Mesenchymal stem cell (in vitro differentiated cells and primary cell): ENCODE measurements around the gene CDH4.

ENCODE experiments used
- DNase-seq: peaks from one replicate; pipeline ENCODE4 v3.0.0-alpha.2; 2013
- H2AFZ ChIP-seq: one replicate; pipeline ENCODE4 v1.6.1; 2013; ENCODE audit warnings: low read depth, mild to moderate bottlenecking, control low read depth, inconsistent platforms, low read length, moderate library complexity
- H2AK5ac ChIP-seq: 2 replicates; pipeline ENCODE4 v1.6.1; 2013; ENCODE audit warnings: low read length, moderate library complexity, mild to moderate bottlenecking, inconsistent platforms; ENCODE audit not compliant: severe bottlenecking
- H2BK120ac ChIP-seq: one replicate; pipeline ENCODE4 v1.6.1; 2013; ENCODE audit warnings: low read depth, mild to moderate bottlenecking, inconsistent platforms, low read length, moderate library complexity
- H2BK12ac ChIP-seq, 2 experiments: one replicate each; pipeline ENCODE4 v1.6.1; 2013; ENCODE audit warnings: inconsistent platforms in 2 of 2, low read length in 2 of 2, mild to moderate bottlenecking in 2 of 2, moderate library complexity in 2 of 2, control low read depth in 1 of 2
- H2BK15ac ChIP-seq: one replicate; pipeline ENCODE4 v1.6.1; 2013; ENCODE audit warnings: mild to moderate bottlenecking, low read depth, inconsistent platforms; ENCODE audit not compliant: poor library complexity, severe bottlenecking
- H2BK5ac ChIP-seq: 2 replicates; pipeline ENCODE4 v1.6.1; 2013; ENCODE audit warnings: low read depth, mild to moderate bottlenecking, low read length, control low read depth, inconsistent platforms; ENCODE audit not compliant: poor library complexity, severe bottlenecking
- H3K14ac ChIP-seq, 2 experiments: one replicate each; pipeline ENCODE4 v1.6.1; 2013; ENCODE audit warnings: inconsistent platforms in 2 of 2, low read length in 2 of 2, control low read depth in 1 of 2, mild to moderate bottlenecking in 1 of 2, moderate library complexity in 1 of 2
- H3K18ac ChIP-seq, 2 experiments: one replicate each; pipeline ENCODE4 v1.6.1; 2013; ENCODE audit warnings: inconsistent platforms in 2 of 2, low read length in 2 of 2, control low read depth in 1 of 2, low read depth in 1 of 2, mild to moderate bottlenecking in 1 of 2
- H3K23ac ChIP-seq, 2 experiments: one replicate each; pipeline ENCODE4 v1.6.1; 2013; ENCODE audit warnings: inconsistent platforms in 2 of 2, low read length in 2 of 2, mild to moderate bottlenecking in 2 of 2, moderate library complexity in 2 of 2, control low read depth in 1 of 2
- H3K27ac ChIP-seq: 2 replicates; pipeline ENCODE4 v1.5.1; 2013; ENCODE audit warnings: mild to moderate bottlenecking, moderate library complexity, low read length, control low read depth, inconsistent platforms; ENCODE audit not compliant: poor library complexity, severe bottlenecking
- H3K27me3 ChIP-seq, 2 experiments: 2 replicates each; pipeline versions ENCODE4 v1.6.1 to v1.7.0; 2013; ENCODE audit warnings: low read length in 2 of 2, mild to moderate bottlenecking in 2 of 2, moderate library complexity in 2 of 2, control low read depth in 1 of 2, inconsistent platforms in 1 of 2; ENCODE audit not compliant: control insufficient read depth in 1 of 2, insufficient read depth in 1 of 2
- H3K36me3 ChIP-seq, 2 experiments: 2 replicates each; pipeline versions ENCODE4 v1.6.1 to v1.7.0; 2013; ENCODE audit warnings: low read length in 2 of 2, control low read depth in 1 of 2, inconsistent platforms in 1 of 2, low read depth in 1 of 2, mild to moderate bottlenecking in 1 of 2; ENCODE audit not compliant: insufficient read depth in 2 of 2, control insufficient read depth in 1 of 2
- H3K4ac ChIP-seq, 2 experiments: one replicate each; pipeline ENCODE4 v1.6.1; 2013; ENCODE audit warnings: inconsistent platforms in 2 of 2, low read length in 2 of 2, mild to moderate bottlenecking in 2 of 2, moderate library complexity in 2 of 2, control low read depth in 1 of 2, low read depth in 1 of 2
- H3K4me1 ChIP-seq: 2 replicates; pipeline ENCODE4 v1.6.1; 2013; ENCODE audit warnings: low read depth, low read length, control low read depth; ENCODE audit not compliant: control insufficient read depth, insufficient read depth
- H3K4me2 ChIP-seq: 2 replicates; pipeline ENCODE4 v1.6.1; 2013; ENCODE audit warnings: low read length, mild to moderate bottlenecking, inconsistent platforms; ENCODE audit not compliant: poor library complexity, severe bottlenecking
- H3K4me3 ChIP-seq, 2 experiments: 2 replicates each; pipeline versions ENCODE4 v1.5.1 to v1.7.0; 2013; ENCODE audit warnings: low read length in 2 of 2, mild to moderate bottlenecking in 2 of 2, control low read depth in 1 of 2, low read depth in 1 of 2; ENCODE audit not compliant: insufficient read depth in 1 of 2
- H3K79me1 ChIP-seq: replicated peaks from 2 replicates; pipeline ENCODE4 v1.6.1; 2013; ENCODE audit warnings: mild to moderate bottlenecking, control low read depth, low read length, inconsistent platforms; ENCODE audit not compliant: poor library complexity, severe bottlenecking
- H3K9ac ChIP-seq: 2 replicates; pipeline ENCODE4 v1.7.0; 2013; ENCODE audit warnings: mild to moderate bottlenecking, low read length, moderate library complexity
- H3K9me3 ChIP-seq: 2 replicates; pipeline ENCODE4 v1.7.0; 2013; ENCODE audit warnings: mild to moderate bottlenecking, low read length; ENCODE audit not compliant: control insufficient read depth
- H4K8ac ChIP-seq: one replicate; pipeline ENCODE4 v1.6.1; 2013; ENCODE audit warnings: inconsistent platforms, mild to moderate bottlenecking, low read length, moderate library complexity
- H4K91ac ChIP-seq: one replicate; pipeline ENCODE4 v1.6.1; 2013; ENCODE audit warnings: mild to moderate bottlenecking, low read length, inconsistent platforms
- WGBS: methylation state at CpG from one replicate; pipeline ENCODE4 v1.1.7; 2013; ENCODE audit warnings: mixed read lengths; 5-methylcytosine and 5-hydroxymethylcytosine counted together

Gene CDH4

GRCh38 chr20:61726979-61727378 lies 474.9 kb downstream of the CDH4 start:
- Histone ChIP-seq H3K9me3 (no peaks in the 10 kb centered on the region), H3K4me3 (no peak overlapping the region), H3K27me3 (peaks cover 0 to 11% of the 10 kb centered on the region in 2 experiments), H4K8ac (no peak overlapping the region), H3K27ac (no peak overlapping the region), H2BK15ac (no peak overlapping the region), H3K14ac (no peak overlapping the region), H2AFZ (no peak overlapping the region), H3K23ac (no peak overlapping the region), H3K9ac (no peak overlapping the region), H2BK5ac (no peak overlapping the region), H4K91ac (no peak overlapping the region), H3K4ac (no peak overlapping the region), H2AK5ac (no peak overlapping the region), H3K18ac (no peak overlapping the region), H3K4me1 (peaks cover 9% of the 10 kb centered on the region), H3K36me3 (no peaks in the 10 kb centered on the region), H3K79me1 (no peaks in the 10 kb centered on the region), H2BK12ac (no peak overlapping the region), H2BK120ac (no peak overlapping the region), H3K4me2 (no peak overlapping the region)
- DNase-seq, result no peak
- WGBS, result 90% methylated on average over 5 of the region's 5 CpGs

GRCh38 chr20:61727761-61728160 lies 475.7 kb downstream of the CDH4 start:
- Histone ChIP-seq H2BK15ac (no peak overlapping the region), H3K4me2 (no peak overlapping the region), H4K91ac (no peak overlapping the region), H3K27ac (no peak overlapping the region), H3K4ac (no peak overlapping the region), H2BK120ac (no peak overlapping the region), H3K4me3 (no peak overlapping the region), H3K79me1 (no peaks in the 10 kb centered on the region), H3K27me3 (peaks cover 0 to 11% of the 10 kb centered on the region in 2 experiments), H3K36me3 (no peaks in the 10 kb centered on the region), H2BK5ac (no peak overlapping the region), H4K8ac (no peak overlapping the region), H2AK5ac (no peak overlapping the region), H2BK12ac (no peak overlapping the region), H3K4me1 (peaks cover 12% of the 10 kb centered on the region), H3K18ac (no peak overlapping the region), H3K23ac (no peak overlapping the region), H3K14ac (no peak overlapping the region), H2AFZ (no peak overlapping the region), H3K9ac (no peak overlapping the region), H3K9me3 (no peaks in the 10 kb centered on the region)
- WGBS, result 83% methylated on average over 2 of the region's 2 CpGs
- no peak for DNase-seq

- Histone ChIP-seq H3K4me2 (no peak overlapping the region), H3K4ac (no peak overlapping the region), H2AFZ (no peak overlapping the region)
Observed at GRCh38 chr20:61728326-61728725, 476.3 kb downstream of the CDH4 start.

GRCh38 chr20:61728786-61729770 lies 477.0 kb downstream of the CDH4 start:
- Histone ChIP-seq H3K79me1 (no peaks in the 10 kb centered on the region), H2AK5ac (no peak overlapping the region), H3K4me3 (no peak overlapping the region), H3K4me2 (no peak overlapping the region), H3K27me3 (peaks cover 9 to 19% of the 10 kb centered on the region in 2 experiments), H3K36me3 (no peaks in the 10 kb centered on the region), H3K4ac (no peak overlapping the region), H2BK5ac (no peak overlapping the region), H3K18ac (no peak overlapping the region), H2AFZ (no peak overlapping the region), H3K4me1 (peaks cover 16% of the 10 kb centered on the region), H3K27ac (no peak overlapping the region), H4K8ac (no peak overlapping the region), H2BK120ac (no peak overlapping the region), H2BK12ac (no peak overlapping the region), H3K9ac (no peak overlapping the region), H3K9me3 (no peaks in the 10 kb centered on the region), H3K23ac (no peak overlapping the region), H4K91ac (no peak overlapping the region), H2BK15ac (no peak overlapping the region), H3K14ac (no peak overlapping the region)
- WGBS, result 78% methylated on average over 28 of the region's 28 CpGs
- no peak for DNase-seq

More at GRCh38 chr20:61728326-61728725, 476.3 kb downstream of the CDH4 start:
- no peak overlapping the region for H4K8ac ChIP-seq
- no peak overlapping the region for H3K23ac ChIP-seq
- no peak overlapping the region for H3K9ac ChIP-seq
- no peak overlapping the region for H2BK120ac ChIP-seq
- WGBS, result 92% methylated on average over 6 of the region's 6 CpGs
- H3K79me1 ChIP-seq, result no peaks in the 10 kb centered on the region
- no peak overlapping the region for H3K27ac ChIP-seq
- H2AK5ac ChIP-seq, result no peak overlapping the region
- H2BK12ac ChIP-seq, result no peak overlapping the region
- H3K4me1 ChIP-seq, result peaks cover 13% of the 10 kb centered on the region
- H2BK5ac ChIP-seq, result no peak overlapping the region
- H4K91ac ChIP-seq, result no peak overlapping the region
- no peak overlapping the region for H3K4me3 ChIP-seq
- no peaks in the 10 kb centered on the region for H3K36me3 ChIP-seq
- no peaks in the 10 kb centered on the region for H3K9me3 ChIP-seq
- H3K27me3 ChIP-seq, result peaks cover 2 to 11% of the 10 kb centered on the region in 2 experiments
- peak overlapping the region; percentile 7 for H2BK15ac ChIP-seq
- no peak for DNase-seq
- H3K14ac ChIP-seq, result no peak overlapping the region
- no peak overlapping the region for H3K18ac ChIP-seq
